ENCODE data around the gene NLGN1. TPM values are rescaled to one million over a fixed set of nuclear protein-coding genes. Genes with fewer than 3 reads are reported as not detected.

Gene NLGN1
- total and polyA plus RNA-seq, 2 of the 13 experiments (the other 11 are each of a cell fraction or from before 2014, with no cell fraction given): not detected

DNA sequence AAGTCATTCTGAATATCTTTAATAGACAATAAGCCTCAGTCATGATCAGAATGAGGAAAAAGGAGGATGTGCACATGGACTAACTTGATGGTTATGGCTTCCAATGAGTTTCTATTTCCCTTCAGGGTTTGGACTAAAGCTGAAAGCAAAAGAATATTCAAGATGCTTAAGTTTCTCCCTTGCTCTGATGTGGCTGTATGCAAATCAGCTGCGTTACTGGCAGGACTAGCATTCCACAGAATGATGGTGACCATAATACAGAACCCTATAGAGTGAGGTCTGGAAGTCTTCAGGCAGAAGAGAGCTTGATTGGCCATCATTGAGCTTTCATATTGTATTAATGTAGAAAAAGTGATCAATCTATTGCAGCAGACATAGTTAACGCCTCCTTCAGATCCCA lies 466.0 kb downstream of the NLGN1 start:
- TF ChIP-seq ZNF446 (CRISPR knock-in tag; IDR thresholded peaks at IDR 0.05) (no peak), RCOR2 (CRISPR knock-in tag; IDR thresholded peaks at IDR 0.05) (no peak), NONO (IDR thresholded peaks at IDR 0.05) (no peak), NONO (CRISPR knock-in tag; conservative IDR thresholded peaks at IDR 0.05) (no peak)
- TF ChIP-seq, protein P1, sequence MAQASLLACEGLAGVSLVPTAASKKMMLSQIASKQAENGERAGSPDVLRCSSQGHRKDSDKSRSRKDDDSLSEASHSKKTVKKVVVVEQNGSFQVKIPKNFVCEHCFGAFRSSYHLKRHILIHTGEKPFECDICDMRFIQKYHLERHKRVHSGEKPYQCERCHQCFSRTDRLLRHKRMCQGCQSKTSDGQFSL (CRISPR knock-in tag; IDR thresholded peaks at IDR 0.05): no peak
- TF ChIP-seq, protein P2, sequence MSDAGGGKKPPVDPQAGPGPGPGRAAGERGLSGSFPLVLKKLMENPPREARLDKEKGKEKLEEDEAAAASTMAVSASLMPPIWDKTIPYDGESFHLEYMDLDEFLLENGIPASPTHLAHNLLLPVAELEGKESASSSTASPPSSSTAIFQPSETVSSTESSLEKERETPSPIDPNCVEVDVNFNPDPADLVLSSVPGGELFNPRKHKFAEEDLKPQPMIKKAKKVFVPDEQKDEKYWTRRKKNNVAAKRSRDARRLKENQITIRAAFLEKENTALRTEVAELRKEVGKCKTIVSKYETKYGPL (CRISPR knock-in tag; IDR thresholded peaks at IDR 0.05): no peak
- TF ChIP-seq, protein P3, sequence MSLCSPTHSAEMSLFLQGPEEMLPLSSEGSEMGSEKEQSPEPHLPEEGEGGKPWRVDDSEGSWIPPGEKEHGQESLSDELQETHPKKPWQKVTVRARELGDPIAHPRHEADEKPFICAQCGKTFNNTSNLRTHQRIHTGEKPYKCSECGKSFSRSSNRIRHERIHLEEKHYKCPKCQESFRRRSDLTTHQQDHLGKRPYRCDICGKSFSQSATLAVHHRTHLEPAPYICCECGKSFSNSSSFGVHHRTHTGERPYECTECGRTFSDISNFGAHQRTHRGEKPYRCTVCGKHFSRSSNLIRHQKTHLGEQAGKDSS (CRISPR knock-in tag; IDR thresholded peaks at IDR 0.05; ENCODE audit: borderline replicate concordance, low read depth): no peak
- no peak overlapping the region for H2AFZ ChIP-seq (ENCODE audit: low read length)
- no peaks in the 10 kb centered on the region for H3K36me3 ChIP-seq (replicated peaks in 1 of 2; ENCODE audit: control insufficient read depth in 1 of 2, insufficient read depth in 2 of 2, low read length in 2 of 2)
- H3K27ac ChIP-seq (ENCODE audit: extremely low read length, insufficient read depth, low read length): no peak overlapping the region
- ChIA-PET CTCF (ENCODE audit: low intra/inter-chr PET ratio, low total read pairs) (no interaction called here), POLR2A (no interaction called here)
- intact Hi-C loops (cut with micrococcal nuclease; ENCODE audit: unreplicated experiment) (no loop called here), in situ Hi-C loops (cut with HindIII; ENCODE audit: extremely low pct_ligation_motif_present, low pct_unique_long_range_greater_than_20kb) (no loop called here)
- H3K79me2 ChIP-seq (ENCODE audit: insufficient read depth, low read length): no peaks in the 10 kb centered on the region
- BruUV-seq (replicated peaks): no TSS peak
- H3K4me2 ChIP-seq (ENCODE audit: low read depth, low read length): no peak overlapping the region
- H3K9me3 ChIP-seq (ENCODE audit: low read length): no peaks in the 10 kb centered on the region
- FAIRE-seq (no peak), DNase-seq (ENCODE audit: low spot score) (no peak), ATAC-seq (no peak)
- H3K27me3 ChIP-seq (ENCODE audit: control insufficient read depth in 1 of 2, insufficient read depth in 2 of 2, low read length in 2 of 2): no peaks in the 10 kb centered on the region
- H3K9ac ChIP-seq (ENCODE audit: insufficient read depth, low read depth, low read length): no peak overlapping the region
- H3K4me3 ChIP-seq (replicated peaks in 1 of 3; ENCODE audit: insufficient read depth in 1 of 3, low read depth in 2 of 3, low read length in 3 of 3): no peak overlapping the region
- H4K20me1 ChIP-seq (ENCODE audit: insufficient read depth, low read length): no peaks in the 10 kb centered on the region
- WGBS (ENCODE audit: low lambda C conversion rate): 3% methylated on average over 2 of the region's 2 CpGs
- no peaks in the 10 kb centered on the region for H3K4me1 ChIP-seq (ENCODE audit: insufficient read depth, low read length)
